Stimulated activated CD4-positive, alpha-beta T cell treated with anti-CD3 and anti-CD28 coated beads, TNF-alpha, amount 100 ng/mL, for 1 hour (primary cell): Measurements from ENCODE around the gene PLEKHO2.

ENCODE experiments used
- DNase-seq, 3 donors: peaks; one replicate each; pipeline ENCODE4 v3.0.0-alpha.2; 2020; ENCODE audit warnings: low read depth in 3 of 3, low spot score in 1 of 3

Gene PLEKHO2

GRCh38 chr15:64892847-64893403 is 51.2 kb downstream of the PLEKHO2 start:
- DNase-seq: no peak

GRCh38 chr15:64893481-64894394 is 52.0 kb downstream of the PLEKHO2 start:
- DNase-seq: peak; percentile 90 to 92 (median 91)

- DNase-seq: peak; percentile 42 to 75 (median 64)
These were observed 52.8 kb downstream of the PLEKHO2 start for GRCh38 chr15:64894395-64895056.

- peak in 1 of 3 donors; percentile 18 for DNase-seq
These were observed 53.8 kb downstream of the PLEKHO2 start for GRCh38 chr15:64895285-64896065.

GRCh38 chr15:64896371-64897069 is 54.8 kb downstream of the PLEKHO2 start:
- DNase-seq: no peak

GRCh38 chr15:64897345-64897985 is 55.8 kb downstream of the PLEKHO2 start:
- no peak for DNase-seq

- DNase-seq: no peak
These were observed 56.7 kb downstream of the PLEKHO2 start for GRCh38 chr15:64898406-64898805.

- DNase-seq: no peak
These were observed 59.4 kb downstream of the PLEKHO2 start for GRCh38 chr15:64901141-64901540.

- no peak for DNase-seq
These were observed 60.2 kb downstream of the PLEKHO2 start for GRCh38 chr15:64901914-64902313.

GRCh38 chr15:64902863-64903262 is 61.1 kb downstream of the PLEKHO2 start:
- no peak for DNase-seq

- DNase-seq: no peak
These were observed 61.7 kb downstream of the PLEKHO2 start for GRCh38 chr15:64903326-64903950.

GRCh38 chr15:64904189-64904588 is 62.5 kb downstream of the PLEKHO2 start:
- DNase-seq: no peak

GRCh38 chr15:64905119-64905831 is 63.6 kb downstream of the PLEKHO2 start:
- DNase-seq: peak; percentile 38 to 74 (median 59)

- DNase-seq: no peak
These were observed 64.2 kb downstream of the PLEKHO2 start for GRCh38 chr15:64905941-64906340.

GRCh38 chr15:64906402-64906801 is 64.7 kb downstream of the PLEKHO2 start:
- no peak for DNase-seq

- DNase-seq: no peak
These were observed 66.3 kb downstream of the PLEKHO2 start for GRCh38 chr15:64907991-64908390.

GRCh38 chr15:64909546-64909945 is 67.8 kb downstream of the PLEKHO2 start:
- no peak for DNase-seq

- no peak for DNase-seq
These were observed 69.8 kb downstream of the PLEKHO2 start, which contains the start of gene ANKDD1A for GRCh38 chr15:64911311-64912186. TSS of gene ANKDD1A (plus strand) at chr15:64911902. CDS start at chr15:64911931, 29 bp downstream.
